Stimulated activated CD4-positive, alpha-beta T cell treated with anti-CD3 and anti-CD28 coated beads, Interleukin-4, amount 100 ng/mL, for 48 hours (primary cell): ENCODE results near the gene ARNT2.
A peak's percentile ranks its signal among the peaks of the same experiment; 100 is the strongest.
"Not testable (repeated sequence)": the region's sequence is repeated elsewhere in the genome, so short reads cannot be mapped to it uniquely, and the experiment has no call there.

Experiments
- DNase-seq, 2 donors: peaks; one replicate each; pipeline ENCODE4 v3.0.0-alpha.2; 2020; ENCODE audit warnings: low read depth in 2 of 2

Gene ARNT2

DNA sequence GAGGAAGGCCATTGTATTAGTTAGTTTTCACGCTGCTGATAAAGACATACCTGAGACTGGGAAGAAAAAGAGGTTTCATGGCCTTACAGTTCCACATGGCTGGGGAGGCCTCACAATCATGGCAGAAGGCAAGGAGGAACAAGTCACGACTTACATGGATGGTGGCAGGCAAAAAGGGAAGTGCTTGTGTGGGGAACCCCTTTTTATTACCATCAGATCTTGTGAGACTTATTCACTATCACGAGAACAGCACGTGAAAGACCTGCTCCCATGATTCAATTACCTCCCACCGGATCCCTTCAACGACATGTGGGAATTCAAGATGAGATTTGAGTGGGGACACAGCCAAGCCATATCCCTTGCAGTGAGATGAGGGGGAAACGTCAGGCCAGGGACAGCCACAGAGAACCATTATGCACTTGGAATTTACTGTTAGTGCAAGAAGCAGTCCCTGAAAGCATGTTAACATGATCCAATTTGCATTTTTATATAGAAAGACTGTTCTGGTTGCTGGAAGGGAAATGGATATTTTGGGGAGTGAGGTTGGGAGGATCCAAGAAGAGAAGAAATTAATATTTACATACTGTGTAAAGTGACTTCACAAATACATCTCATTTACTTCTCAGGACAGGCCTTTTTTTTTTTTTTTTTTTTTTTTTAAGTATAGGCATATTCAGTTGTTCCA is 87.1 kb downstream of the ARNT2 start:
- DNase-seq = no peak

GRCh38 chr15:80492409-80492808 is 88.2 kb downstream of the ARNT2 start:
- DNase-seq = no peak

DNA sequence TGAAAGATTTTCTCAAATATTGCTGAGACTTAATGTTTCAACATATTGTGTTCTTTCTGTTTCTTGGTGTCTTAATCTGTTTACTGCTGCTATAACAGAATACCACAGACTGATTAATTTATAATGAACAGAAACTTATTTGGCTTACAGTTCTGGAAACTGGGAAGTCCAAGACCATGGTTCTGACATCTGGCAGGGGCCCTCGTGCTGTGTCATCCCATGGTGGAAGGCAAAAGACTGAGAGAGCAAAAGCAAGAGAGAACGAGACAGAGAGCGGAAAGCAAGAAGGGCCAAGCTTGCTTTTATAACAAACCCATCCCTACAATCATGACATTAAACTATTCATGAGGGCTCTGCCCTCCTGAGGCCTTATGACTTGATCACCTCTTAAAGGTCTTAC is 88.7 kb downstream of the ARNT2 start:
- no peak for DNase-seq

- no peak for DNase-seq
Observed at GRCh38 chr15:80494351-80494751, 90.2 kb downstream of the ARNT2 start.

GRCh38 chr15:80494756-80495155 is 90.6 kb downstream of the ARNT2 start:
- DNase-seq = no peak

GRCh38 chr15:80495401-80495942 is 91.3 kb downstream of the ARNT2 start:
- no peak for DNase-seq

- no peak for DNase-seq
Observed at GRCh38 chr15:80496096-80496495, 91.9 kb downstream of the ARNT2 start.

DNA sequence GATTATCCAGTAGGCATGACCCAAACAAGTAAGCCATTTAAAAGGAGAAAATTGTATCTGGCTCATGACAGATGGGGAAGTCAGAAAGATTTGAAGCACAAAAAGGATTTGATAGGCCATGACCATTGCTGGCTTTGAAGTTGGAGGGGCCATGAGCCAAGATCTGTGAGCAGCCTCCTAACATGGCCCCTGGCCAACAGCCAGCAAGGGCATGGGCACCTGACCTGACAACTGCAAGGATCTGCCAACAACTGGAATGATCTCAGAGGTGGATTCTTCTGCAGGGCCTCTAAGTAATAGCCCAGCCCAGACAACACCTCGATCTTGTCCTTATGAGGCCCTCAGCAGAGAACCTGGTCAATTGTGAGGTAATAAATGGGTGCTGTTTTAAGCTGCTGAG is 93.0 kb downstream of the ARNT2 start:
- DNase-seq = no peak

DNA sequence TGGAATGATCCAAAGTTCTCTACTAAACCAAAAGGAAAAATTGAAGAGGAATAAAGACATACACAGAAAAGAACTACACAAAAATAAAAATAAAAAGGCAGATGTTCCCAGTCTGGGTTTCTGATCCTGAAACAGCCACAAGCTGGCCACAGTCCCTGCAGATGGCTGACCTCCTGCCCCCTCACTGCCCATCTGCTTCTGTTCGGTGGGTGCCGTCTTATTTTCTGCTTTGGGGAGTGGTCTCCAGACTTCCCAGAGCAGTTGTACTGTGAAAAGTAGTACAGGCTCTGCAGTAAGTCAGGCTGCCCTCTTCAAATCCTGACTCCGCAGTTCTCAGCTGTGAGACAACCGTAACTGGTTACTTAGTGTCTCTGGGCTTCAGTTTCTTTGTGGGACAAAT is 94.5 kb downstream of the ARNT2 start:
- no peak for DNase-seq

DNA sequence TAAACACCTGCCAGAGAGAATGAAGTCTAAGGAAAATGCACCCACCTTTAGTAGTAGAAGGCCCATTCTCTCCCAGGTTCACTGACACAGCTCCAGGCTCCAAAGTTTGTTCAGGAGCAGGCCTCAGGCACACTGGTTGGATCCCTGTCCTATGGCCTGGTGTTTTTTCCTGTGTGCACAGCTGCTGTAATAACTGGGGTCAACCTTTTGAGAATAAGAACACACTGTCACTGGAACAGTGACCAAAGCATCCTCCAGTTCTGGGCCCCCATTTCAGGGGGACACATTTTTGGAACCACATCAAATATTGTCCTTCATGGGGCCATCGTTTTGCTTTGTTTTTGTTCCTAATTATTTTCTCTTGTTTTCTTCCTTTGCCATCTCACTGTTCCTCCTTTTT is 95.8 kb downstream of the ARNT2 start:
- DNase-seq = no peak

DNA sequence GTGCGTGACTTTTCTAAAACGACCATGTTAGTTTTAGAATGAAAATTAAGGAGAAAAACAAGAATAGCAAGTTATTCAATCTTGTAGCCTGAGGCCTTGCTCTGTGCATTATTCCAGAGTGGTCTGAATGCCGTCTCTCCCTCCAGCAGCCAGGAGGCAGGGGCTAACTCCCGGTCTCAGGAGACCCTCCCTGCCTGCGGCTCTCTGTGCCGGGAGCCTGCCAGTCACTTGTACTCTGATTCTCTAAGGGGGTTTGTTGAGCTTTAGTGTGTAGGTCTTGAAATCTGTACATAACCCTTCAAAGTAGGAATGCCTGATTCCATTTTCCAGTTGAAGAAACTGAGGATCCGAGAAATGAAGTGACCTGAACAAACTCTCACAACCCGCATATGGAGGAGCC is 97.3 kb downstream of the ARNT2 start:
- DNase-seq = no peak

- no peak for DNase-seq
Observed at GRCh38 chr15:80502782-80503181, 98.6 kb downstream of the ARNT2 start.

DNA sequence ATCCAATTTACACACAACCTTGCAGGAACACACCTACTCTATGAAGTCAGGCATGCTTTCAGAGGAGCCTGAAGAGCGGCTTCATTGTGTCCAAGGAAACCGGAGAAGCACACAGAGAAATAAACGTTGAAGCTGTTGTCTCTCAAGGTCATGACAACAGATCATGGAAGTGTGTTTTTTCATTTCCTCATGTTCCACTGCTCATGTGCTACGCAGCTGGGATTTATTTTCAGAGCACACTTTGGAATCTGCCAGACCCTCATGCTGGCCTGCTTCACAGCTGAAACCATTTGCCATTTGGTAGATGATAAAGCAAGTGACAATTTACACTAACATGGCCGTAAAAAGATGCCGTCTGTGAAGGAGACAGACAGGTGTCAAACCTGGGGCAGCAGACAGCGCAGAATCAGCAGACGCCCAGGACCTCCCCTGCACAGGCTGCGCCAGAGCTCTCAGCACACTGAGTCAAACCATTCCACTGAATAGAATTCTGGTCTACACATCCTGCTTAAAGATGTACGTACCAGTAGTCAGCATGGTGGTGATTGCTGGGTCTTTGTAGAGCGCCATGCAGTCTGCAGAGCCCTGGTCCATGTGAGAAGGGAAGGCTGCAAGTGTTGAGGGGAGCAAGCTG is 99.3 kb downstream of the ARNT2 start:
- no peak for DNase-seq

GRCh38 chr15:80504931-80505330 is 100.7 kb downstream of the ARNT2 start:
- DNase-seq = no peak

DNA sequence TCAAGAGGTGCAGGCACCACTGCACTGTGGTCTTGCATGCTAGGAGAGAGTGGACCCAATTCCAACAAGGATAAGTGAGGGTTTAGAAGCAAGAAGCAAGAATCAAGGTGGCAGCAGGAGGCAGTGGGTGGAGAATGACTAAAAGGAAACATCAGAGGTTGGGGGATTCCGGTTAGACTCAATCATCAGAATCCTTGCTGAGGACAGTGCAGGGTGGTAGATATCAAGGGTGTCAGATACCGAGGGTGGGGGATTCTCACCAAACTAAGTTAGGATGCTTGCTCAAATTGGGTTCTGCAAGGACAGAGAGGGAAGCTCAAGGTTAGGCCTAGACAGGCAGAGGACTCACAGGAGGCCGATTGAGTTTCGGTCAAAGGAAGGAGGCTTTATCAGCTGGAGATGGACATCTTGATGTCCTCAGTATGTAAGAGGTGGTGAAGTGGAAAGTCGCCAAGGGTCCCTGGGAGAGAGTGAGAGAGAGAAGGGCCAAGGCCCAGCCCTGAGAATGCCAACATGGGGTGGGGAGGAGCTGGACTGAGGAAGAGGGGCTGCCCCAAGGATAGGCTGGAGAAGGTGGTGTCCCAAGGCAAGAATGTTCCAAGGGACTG is 102.2 kb downstream of the ARNT2 start:
- DNase-seq = no peak

- no peak for DNase-seq
Observed at GRCh38 chr15:80507131-80507530, 102.9 kb downstream of the ARNT2 start.

- DNase-seq = no peak
Observed at GRCh38 chr15:80507638-80508316, 103.6 kb downstream of the ARNT2 start.

GRCh38 chr15:80508783-80509182 is 104.6 kb downstream of the ARNT2 start:
- no peak for DNase-seq

GRCh38 chr15:80509800-80510199 is 105.6 kb downstream of the ARNT2 start:
- peak in 1 of 2 donors; percentile 2 for DNase-seq

GRCh38 chr15:80510985-80511384 is 106.8 kb downstream of the ARNT2 start:
- DNase-seq = not testable (repeated sequence)

DNA sequence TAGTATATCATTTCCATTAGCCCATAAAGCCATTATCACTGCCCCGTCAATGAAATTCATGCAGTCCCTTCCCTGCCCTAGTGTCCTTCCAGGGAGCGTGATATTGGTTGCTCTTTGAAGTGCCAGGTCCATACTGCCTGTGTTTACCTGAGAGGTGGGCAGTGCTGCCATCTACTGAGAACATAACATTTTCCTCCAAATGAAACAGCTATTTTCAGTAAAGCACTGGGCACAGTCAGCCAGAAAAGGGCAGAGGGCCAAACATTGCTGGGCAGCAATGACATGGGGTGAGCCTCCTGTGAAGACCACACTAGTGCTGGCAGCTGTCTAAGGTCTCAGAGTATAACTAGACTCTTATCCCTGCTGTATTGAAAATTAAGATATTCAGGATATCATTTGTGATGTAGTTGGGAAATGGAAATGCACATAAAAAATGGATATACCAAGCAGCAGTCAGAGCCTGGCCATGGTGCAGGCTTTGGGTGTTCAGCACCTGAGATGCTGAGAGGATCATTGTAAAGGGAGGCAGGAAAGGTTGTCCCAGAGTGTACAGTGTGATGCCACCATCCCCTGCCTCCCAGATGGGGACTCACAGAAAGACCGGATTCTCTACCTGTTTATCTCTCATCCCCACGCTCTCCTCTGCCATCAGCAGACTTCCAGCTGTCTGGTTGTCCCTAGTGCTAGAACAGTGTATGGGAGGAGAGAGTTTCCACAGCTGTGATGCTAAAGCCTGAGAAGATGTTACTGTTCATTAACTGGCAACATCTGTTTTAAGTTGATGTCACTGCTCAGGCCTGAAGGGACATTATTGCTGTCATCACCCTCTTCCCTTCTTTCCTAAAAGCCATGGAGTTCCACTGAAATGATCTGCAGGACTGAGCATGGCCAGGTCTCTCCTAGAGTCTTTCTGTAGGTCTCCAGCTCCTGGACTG is 108.8 kb downstream of the ARNT2 start:
- no peak for DNase-seq
